ENCODE measurements around the gene KLHDC8A. TPM values are rescaled to one million over a fixed set of nuclear protein-coding genes. Genes with fewer than 3 reads are reported as not detected.
A peak's percentile ranks its signal among the peaks of the same experiment; 100 is the strongest.

The KLHDC8A gene
- total and polyA plus RNA-seq, 9 of the 15 experiments (the other 6 are each of a cell fraction or from before 2014, with no cell fraction given): 0.01 to 0.54 (median 0.04) TPM; not detected in 6

- H3K27me3 ChIP-seq (ENCODE audit: control insufficient read depth in 2 of 2, insufficient read depth in 2 of 2, low read length in 2 of 2): peaks cover 53 to 82% of the 10 kb centered on the region in 2 experiments
These were observed 11.0 kb downstream of the KLHDC8A start for GRCh38 chr1:205345761-205346160.

More at GRCh38 chr1:205345761-205346160, 11.0 kb downstream of the KLHDC8A start:
- Histone ChIP-seq H3K9ac (ENCODE audit: insufficient read depth in 1 of 2, low read depth in 2 of 2, low read length in 2 of 2) (no peak overlapping the region), H3K4me1 (replicated peaks in 1 of 2; ENCODE audit: control insufficient read depth in 2 of 2, insufficient read depth in 2 of 2, low read length in 2 of 2) (peaks cover 11 to 19% of the 10 kb centered on the region in 2 experiments), H3K79me2 (ENCODE audit: control insufficient read depth, insufficient read depth, low read length) (no peaks in the 10 kb centered on the region), H3K36me3 (ENCODE audit: control insufficient read depth, insufficient read depth, low read length) (no peaks in the 10 kb centered on the region), H3K9me3 (replicated peaks; ENCODE audit: control insufficient read depth, insufficient read depth, low read depth, low read length) (no peaks in the 10 kb centered on the region), H4K20me1 (replicated peaks; ENCODE audit: control insufficient read depth, insufficient read depth, low read length) (peaks cover 27% of the 10 kb centered on the region; the same call in 1 of the 2 replicates), H2AFZ (ENCODE audit: low read depth, low read length) (no peak overlapping the region), H3K9me1 (ENCODE audit: control insufficient read depth, insufficient read depth, low read length) (no peaks in the 10 kb centered on the region), H3K27ac (ENCODE audit: extremely low read depth, low read depth, low read length) (no peak overlapping the region), H3K4me2 (ENCODE audit: insufficient read depth, low read length) (no peak overlapping the region), H3K4me3 (no peak overlapping the region)
- no TSS peak for BruUV-seq (replicated peaks)
- no peak for DNase-seq (ENCODE audit: extremely low read depth in 1 of 4, low spot score in 3 of 4)
- CTCF ChIA-PET (ENCODE audit: low intra/inter-chr PET ratio): no interaction called here
- FAIRE-seq: no peak
- WGBS (ENCODE audit: insufficient coverage, low coverage, missing lambda C conversion rate): 3% methylated on average over 11 of the region's 11 CpGs
- POLR2A ChIA-PET: interaction anchor here (0.8 to 1.6 kb wide), 2 partner anchors 8 to 32 kb away, joined by 3 to 5 read pairs; no protein-coding TSS in a partner anchor
- in situ Hi-C loops (cut with MboI) (no loop called here), intact Hi-C loops (cut with micrococcal nuclease) (no loop called here)
- no peak for TF ChIP-seq HEY1 (CRISPR knock-in tag; IDR thresholded peaks at IDR 0.05; ENCODE audit: borderline replicate concordance)
- TF ChIP-seq PML (IDR thresholded peaks at IDR 0.05; ENCODE audit: low read length): no peak
- TF ChIP-seq NR2C2 (CRISPR knock-in tag; IDR thresholded peaks at IDR 0.05): no peak
- TF ChIP-seq NR2C2 (tag; IDR thresholded peaks at IDR 0.05): no peak
- TF ChIP-seq KDM1A (IDR thresholded peaks at IDR 0.05): peak; percentile 66 to 71; a peak in 3 of 4 replicates
- TF ChIP-seq ZBTB7A (IDR thresholded peaks at IDR 0.05; ENCODE audit: borderline replicate concordance, control insufficient read depth, low read depth, low read length): no peak
- no peak for TF ChIP-seq TAF15 (IDR thresholded peaks at IDR 0.05; ENCODE audit: low read depth, low read length)
- no peak for TF ChIP-seq ZNF212 (CRISPR knock-in tag; IDR thresholded peaks at IDR 0.05)
- TF ChIP-seq RBM22 (IDR thresholded peaks at IDR 0.05; ENCODE audit: low read depth, low read length, poor library complexity, severe bottlenecking): no peak
- no peak for ATAC-seq
